ENCODE measurements around the gene FOXF2. TPM values are rescaled to one million over a fixed set of nuclear protein-coding genes. Genes with fewer than 3 reads are reported as not detected.

The FOXF2 gene
- total and polyA plus RNA-seq, 2 donors (not counting 1 experiment from before 2014, with no cell fraction given), result not detected

DNA sequence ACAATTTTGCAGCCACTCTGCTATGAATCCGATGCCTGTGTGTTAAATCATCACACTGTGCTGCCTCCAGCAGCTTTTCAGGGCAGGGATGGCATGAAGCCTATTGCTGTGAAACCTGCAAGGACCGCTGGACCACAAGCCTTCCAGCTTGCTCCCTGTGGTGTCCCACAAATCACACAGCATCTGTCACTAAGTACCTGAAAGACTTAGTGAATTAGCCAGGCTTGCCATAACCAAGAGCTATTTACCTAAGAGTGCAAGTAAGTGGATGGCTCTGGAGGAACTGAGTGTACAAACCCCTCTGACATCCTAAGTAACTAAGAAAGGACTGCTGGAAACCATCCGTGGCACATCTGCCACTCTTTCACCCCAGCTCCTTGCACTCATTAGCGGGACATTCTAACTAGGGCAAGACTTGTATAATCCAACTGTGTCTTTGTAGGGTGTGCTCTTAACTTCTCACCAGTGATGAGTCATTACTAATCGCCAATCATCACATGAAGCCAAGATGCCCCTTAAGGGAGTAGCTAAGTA is 42.8 kb upstream of the FOXF2 start:
- intact Hi-C loops (cut with micrococcal nuclease), result no loop called here
- no peak overlapping the region for H3K4me3 Mint-ChIP-seq
- no peak for DNase-seq
- 65% methylated on average over 2 of the region's 5 CpGs for WGBS (ENCODE audit: insufficient coverage)
- Histone ChIP-seq H3K9me3 (ENCODE audit: control extremely low read depth in 1 of 3, control insufficient read depth in 2 of 3, insufficient read depth in 1 of 3, low read length in 2 of 3) (peaks cover 0 to 18% (median 6%) of the 10 kb centered on the region in 3 donors), H3K4me2 (replicated peaks; ENCODE audit: low read depth, low read length, poor library complexity, severe bottlenecking) (no peak overlapping the region), H3K4me3 (ENCODE audit: control extremely low read depth in 1 of 5, extremely low read depth in 1 of 5, insufficient read depth in 1 of 5, low read depth in 2 of 5, low read length in 4 of 5) (no peak overlapping the region), H3K9ac (ENCODE audit: low read length) (no peak overlapping the region), H3K27ac (ENCODE audit: low read length in 2 of 2) (no peak overlapping the region), H3K27me3 (replicated peaks in 1 of 4; ENCODE audit: control extremely low read depth in 1 of 4, control insufficient read depth in 3 of 4, insufficient read depth in 4 of 4, low read length in 3 of 4) (peaks cover 0 to 12% (median 4%) of the 10 kb centered on the region in 4 experiments), H4K20me1 (ENCODE audit: control insufficient read depth, insufficient read depth, low read length, poor library complexity, severe bottlenecking) (no peaks in the 10 kb centered on the region), H3K79me2 (ENCODE audit: control insufficient read depth, insufficient read depth, low read length) (no peaks in the 10 kb centered on the region), H3K36me3 (replicated peaks in 1 of 2; ENCODE audit: control extremely low read depth in 1 of 2, control insufficient read depth in 1 of 2, extremely low read depth in 1 of 2, insufficient read depth in 2 of 2, low read length in 1 of 2) (no peaks in the 10 kb centered on the region), H3K4me1 (ENCODE audit: control insufficient read depth in 2 of 2, insufficient read depth in 2 of 2, low read length in 2 of 2) (no peaks in the 10 kb centered on the region), H2AFZ (ENCODE audit: insufficient read depth, low read depth, low read length, poor library complexity, severe bottlenecking) (no peak overlapping the region)
- ATAC-seq (ENCODE audit: low read depth), result no peak
- ChIA-PET POLR2A (no interaction called here), CTCF (no interaction called here)
- H3K27me3 Mint-ChIP-seq, result peaks cover 51% of the 10 kb centered on the region
- no peaks in the 10 kb centered on the region for H3K4me1 Mint-ChIP-seq
- H3K27ac Mint-ChIP-seq, result no peak overlapping the region
- TF ChIP-seq EZH2 (IDR thresholded peaks at IDR 0.05; ENCODE audit: borderline replicate concordance, insufficient read depth, low read depth, low read length, poor library complexity, severe bottlenecking), result no peak
- TF ChIP-seq, protein P1, sequence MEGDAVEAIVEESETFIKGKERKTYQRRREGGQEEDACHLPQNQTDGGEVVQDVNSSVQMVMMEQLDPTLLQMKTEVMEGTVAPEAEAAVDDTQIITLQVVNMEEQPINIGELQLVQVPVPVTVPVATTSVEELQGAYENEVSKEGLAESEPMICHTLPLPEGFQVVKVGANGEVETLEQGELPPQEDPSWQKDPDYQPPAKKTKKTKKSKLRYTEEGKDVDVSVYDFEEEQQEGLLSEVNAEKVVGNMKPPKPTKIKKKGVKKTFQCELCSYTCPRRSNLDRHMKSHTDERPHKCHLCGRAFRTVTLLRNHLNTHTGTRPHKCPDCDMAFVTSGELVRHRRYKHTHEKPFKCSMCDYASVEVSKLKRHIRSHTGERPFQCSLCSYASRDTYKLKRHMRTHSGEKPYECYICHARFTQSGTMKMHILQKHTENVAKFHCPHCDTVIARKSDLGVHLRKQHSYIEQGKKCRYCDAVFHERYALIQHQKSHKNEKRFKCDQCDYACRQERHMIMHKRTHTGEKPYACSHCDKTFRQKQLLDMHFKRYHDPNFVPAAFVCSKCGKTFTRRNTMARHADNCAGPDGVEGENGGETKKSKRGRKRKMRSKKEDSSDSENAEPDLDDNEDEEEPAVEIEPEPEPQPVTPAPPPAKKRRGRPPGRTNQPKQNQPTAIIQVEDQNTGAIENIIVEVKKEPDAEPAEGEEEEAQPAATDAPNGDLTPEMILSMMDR (IDR thresholded peaks at IDR 0.05), result no peak
- peaks cover 18% of the 10 kb centered on the region for H3K9me3 Mint-ChIP-seq (ENCODE audit: insufficient read depth)

DNA sequence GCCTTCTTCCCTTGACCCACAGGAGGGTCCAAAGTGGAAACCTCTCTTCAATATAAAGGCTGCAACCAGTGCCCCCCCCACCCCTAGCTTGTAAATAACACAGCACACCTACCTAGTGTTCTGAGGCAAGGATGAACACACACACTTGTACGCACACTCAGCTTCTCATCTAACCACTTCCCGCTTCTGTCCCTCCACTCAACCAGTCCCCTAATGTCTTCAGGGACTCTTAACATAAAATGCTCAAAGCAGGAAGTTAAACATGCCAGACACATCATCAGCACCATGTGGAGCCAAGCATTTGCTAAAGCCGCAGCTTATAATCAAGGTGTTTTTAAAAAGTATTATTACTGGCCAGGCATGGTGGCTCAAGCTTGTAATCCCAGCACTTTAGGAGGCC is 42.2 kb upstream of the FOXF2 start:
- no peak for ATAC-seq (ENCODE audit: low read depth)
- H3K27ac Mint-ChIP-seq, result no peak overlapping the region
- WGBS (ENCODE audit: insufficient coverage), result 82% methylated on average over 3 of the region's 3 CpGs
- H3K27me3 Mint-ChIP-seq, result peaks cover 52% of the 10 kb centered on the region
- H3K79me2 ChIP-seq (ENCODE audit: control insufficient read depth, insufficient read depth, low read length), result no peaks in the 10 kb centered on the region
- H3K9me3 ChIP-seq (ENCODE audit: control extremely low read depth in 1 of 3, control insufficient read depth in 2 of 3, insufficient read depth in 1 of 3, low read length in 2 of 3), result peaks cover 0 to 20% (median 6%) of the 10 kb centered on the region in 3 donors
- no peaks in the 10 kb centered on the region for H3K36me3 ChIP-seq (replicated peaks in 1 of 2; ENCODE audit: control extremely low read depth in 1 of 2, control insufficient read depth in 1 of 2, extremely low read depth in 1 of 2, insufficient read depth in 2 of 2, low read length in 1 of 2)
- H3K9me3 Mint-ChIP-seq (ENCODE audit: insufficient read depth), result peaks cover 22% of the 10 kb centered on the region
- H3K4me3 Mint-ChIP-seq, result no peak overlapping the region
- TF ChIP-seq EZH2 (IDR thresholded peaks at IDR 0.05; ENCODE audit: borderline replicate concordance, insufficient read depth, low read depth, low read length, poor library complexity, severe bottlenecking), result no peak
- TF ChIP-seq, protein P1 (IDR thresholded peaks at IDR 0.05), result no peak
- intact Hi-C loops (cut with micrococcal nuclease), result no loop called here
- CTCF ChIA-PET, result no interaction called here
- no peak overlapping the region for H3K27ac ChIP-seq (ENCODE audit: low read length in 2 of 2)
- H3K4me3 ChIP-seq (ENCODE audit: control extremely low read depth in 1 of 5, extremely low read depth in 1 of 5, insufficient read depth in 1 of 5, low read depth in 2 of 5, low read length in 4 of 5), result no peak overlapping the region
- H3K4me1 ChIP-seq (ENCODE audit: control insufficient read depth in 2 of 2, insufficient read depth in 2 of 2, low read length in 2 of 2), result no peaks in the 10 kb centered on the region
- H4K20me1 ChIP-seq (ENCODE audit: control insufficient read depth, insufficient read depth, low read length, poor library complexity, severe bottlenecking), result no peaks in the 10 kb centered on the region
- no peak for DNase-seq
- POLR2A ChIA-PET, result no interaction called here
- no peak overlapping the region for H3K4me2 ChIP-seq (replicated peaks; ENCODE audit: low read depth, low read length, poor library complexity, severe bottlenecking)
- no peak overlapping the region for H3K9ac ChIP-seq (ENCODE audit: low read length)
- no peaks in the 10 kb centered on the region for H3K4me1 Mint-ChIP-seq
- H3K27me3 ChIP-seq (replicated peaks in 1 of 4; ENCODE audit: control extremely low read depth in 1 of 4, control insufficient read depth in 3 of 4, insufficient read depth in 4 of 4, low read length in 3 of 4), result peaks cover 0 to 12% (median 4%) of the 10 kb centered on the region in 4 experiments
- H2AFZ ChIP-seq (ENCODE audit: insufficient read depth, low read depth, low read length, poor library complexity, severe bottlenecking), result no peak overlapping the region

Measured in B cell (primary cell).